Erythroblast (primary cell): ENCODE measurements around the gene XXYLT1.

Experiments used
- DNase-seq, 2 experiments: peaks; one replicate each; lab custom pipeline; 2025; lab: John Stamatoyannopoulos, UW
- GATA1 ChIP-seq: IDR thresholded peaks from 2 replicates; pipeline ENCODE4 v1.6.1; 2011; ENCODE audit warnings: low read depth, mild to moderate bottlenecking, control low read depth, low read length, moderate library complexity
- POLR2A ChIP-seq: IDR thresholded peaks from 2 replicates; pipeline ENCODE4 v1.6.1; 2011; ENCODE audit warnings: mild to moderate bottlenecking, low read length

XXYLT1 gene

DNA sequence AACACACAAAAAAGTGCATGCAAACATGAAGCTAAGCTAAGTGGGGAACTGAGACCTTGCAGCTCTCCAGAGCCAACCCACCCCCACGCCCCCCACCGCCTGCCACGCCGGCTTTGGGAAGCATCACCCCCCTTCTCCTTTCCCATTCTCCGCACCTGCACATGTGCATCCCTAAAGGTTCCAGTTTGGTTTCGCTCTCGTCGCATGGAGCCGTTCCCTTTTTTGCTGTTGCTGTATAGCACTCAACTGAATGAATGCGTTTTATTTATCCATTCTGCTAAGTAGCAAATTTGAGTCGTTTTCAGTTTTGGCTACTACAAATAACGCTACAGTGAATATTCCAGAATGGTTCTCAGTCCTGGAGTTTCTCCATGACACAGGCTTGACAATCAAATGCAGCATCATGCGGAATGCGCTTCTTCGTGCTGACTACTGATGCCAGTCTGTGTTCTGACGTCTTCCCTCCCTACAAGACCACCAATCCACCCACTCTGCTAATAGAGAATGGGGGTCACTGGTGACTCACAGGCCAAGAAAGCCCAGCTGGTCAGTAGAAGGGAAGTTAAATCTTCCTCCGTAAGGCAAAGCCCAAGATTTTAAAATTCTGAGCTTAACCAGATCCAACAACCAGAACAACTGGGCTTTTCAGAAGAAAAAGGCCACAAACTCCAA, 115.3 kb downstream of the XXYLT1 start:
- no peak for TF ChIP-seq POLR2A
- no peak for TF ChIP-seq GATA1
- DNase-seq, result no peak

DNA sequence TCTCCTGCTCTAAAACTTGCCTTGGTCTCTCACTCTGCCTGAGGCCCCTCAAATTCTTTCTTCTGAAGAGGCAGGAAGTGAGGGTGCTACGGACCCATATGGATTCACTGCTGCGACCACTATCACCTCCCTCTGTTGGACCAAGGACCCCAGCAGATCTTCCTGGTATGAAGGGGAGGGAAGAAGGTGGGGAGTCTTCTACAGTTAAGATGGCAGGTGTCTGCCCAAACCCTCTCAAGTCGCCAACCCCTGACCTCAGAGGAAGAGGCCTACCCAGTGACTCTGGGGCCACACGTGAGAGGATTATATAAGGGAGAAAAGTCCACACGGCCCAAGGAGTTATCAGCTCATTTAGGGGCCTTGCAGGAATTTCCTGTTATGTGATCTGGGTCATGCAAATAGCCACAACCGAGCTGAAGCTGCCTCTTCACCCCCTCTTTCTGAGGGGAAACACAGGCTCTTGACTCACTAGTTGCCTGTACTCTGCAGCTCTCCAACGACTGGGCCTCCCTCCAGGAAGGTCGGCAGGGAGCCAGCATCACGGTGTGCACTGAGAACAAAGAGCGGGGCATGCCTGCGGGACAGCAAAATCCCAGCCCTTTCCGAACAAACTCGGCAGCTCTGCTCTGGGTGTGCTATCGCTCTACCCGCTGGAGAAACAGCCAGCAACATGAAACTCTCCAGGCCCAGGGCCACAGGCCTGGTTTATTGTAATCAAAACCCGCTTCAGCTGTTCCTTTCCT, 116.0 kb downstream of the XXYLT1 start:
- no peak for TF ChIP-seq GATA1
- TF ChIP-seq POLR2A, result no peak
- peak; percentile 36 to 40 for DNase-seq

DNA sequence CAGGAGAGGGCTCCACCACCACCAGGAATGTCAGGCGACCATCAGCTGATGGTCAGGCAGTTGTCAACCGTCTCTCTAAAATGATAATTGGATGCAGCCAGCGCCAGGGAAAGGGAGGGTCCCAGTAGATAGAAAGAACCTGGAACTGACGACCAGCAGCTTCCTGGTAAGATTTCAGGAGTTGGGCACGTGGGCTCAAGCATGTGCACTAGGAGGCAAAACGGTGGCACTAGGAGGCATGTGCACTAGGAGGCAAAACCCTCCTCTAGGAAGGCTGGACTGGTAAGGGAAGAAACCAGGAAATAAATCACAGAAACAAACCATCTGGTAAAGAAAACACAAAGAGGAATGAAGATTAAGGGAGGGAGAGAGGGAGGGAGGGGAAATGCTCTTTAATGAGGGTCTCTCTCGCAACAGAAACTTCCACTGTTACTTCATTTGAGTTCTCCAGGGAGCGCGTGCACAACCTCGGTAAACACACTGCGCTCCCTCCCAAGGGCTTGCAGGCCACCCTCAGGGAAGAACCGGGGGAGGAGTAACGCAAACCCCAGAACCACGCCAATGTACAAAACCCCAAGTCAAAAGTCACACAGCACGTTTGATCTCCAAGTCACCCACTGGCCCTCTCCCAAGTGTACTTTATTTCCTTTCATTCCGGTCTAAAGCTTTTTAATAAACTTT, 116.7 kb downstream of the XXYLT1 start:
- DNase-seq, result no peak
- TF ChIP-seq GATA1, result no peak

DNA sequence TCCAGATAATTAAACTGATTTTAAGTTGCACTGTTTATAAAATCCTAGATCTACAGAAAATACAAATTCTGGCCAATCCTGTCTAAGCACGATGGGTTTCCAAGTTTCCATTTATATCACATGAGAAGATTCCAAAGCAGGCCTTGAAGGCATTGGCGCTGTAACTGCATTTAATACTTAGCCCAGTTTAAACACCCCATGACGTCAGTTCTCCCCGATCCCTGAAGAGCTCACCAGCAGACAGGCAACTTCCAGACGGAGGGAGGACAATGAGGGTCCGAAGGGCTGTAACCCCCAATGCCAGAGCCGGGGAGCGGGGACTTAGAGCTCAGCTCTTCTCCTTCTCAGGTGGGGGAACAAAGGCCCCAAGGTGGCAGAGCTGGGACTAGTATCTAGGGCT, 117.3 kb downstream of the XXYLT1 start:
- TF ChIP-seq GATA1, result no peak
- no peak for TF ChIP-seq POLR2A
- no peak for DNase-seq

DNA sequence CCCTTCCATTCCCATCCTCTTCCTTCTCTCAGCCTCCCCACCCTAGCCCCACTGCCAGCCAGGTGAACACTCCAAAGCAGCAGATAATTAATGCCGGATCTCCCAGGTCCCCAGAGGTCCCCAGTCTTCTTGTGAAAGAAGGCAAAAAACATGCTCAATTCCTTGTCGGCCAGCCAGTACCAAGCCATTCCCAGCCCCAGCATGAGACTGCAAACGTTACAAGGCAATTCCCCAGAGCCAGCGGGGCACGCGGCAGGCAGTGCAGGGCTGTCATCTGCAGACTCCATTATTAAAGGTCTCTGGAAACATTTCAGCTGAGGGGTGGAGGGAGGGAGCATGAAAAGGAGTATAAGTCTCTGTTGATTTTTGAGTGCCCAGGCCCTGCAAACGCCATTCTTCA, 117.8 kb downstream of the XXYLT1 start:
- DNase-seq, result no peak
- TF ChIP-seq POLR2A, result no peak
- TF ChIP-seq GATA1, result no peak

DNA sequence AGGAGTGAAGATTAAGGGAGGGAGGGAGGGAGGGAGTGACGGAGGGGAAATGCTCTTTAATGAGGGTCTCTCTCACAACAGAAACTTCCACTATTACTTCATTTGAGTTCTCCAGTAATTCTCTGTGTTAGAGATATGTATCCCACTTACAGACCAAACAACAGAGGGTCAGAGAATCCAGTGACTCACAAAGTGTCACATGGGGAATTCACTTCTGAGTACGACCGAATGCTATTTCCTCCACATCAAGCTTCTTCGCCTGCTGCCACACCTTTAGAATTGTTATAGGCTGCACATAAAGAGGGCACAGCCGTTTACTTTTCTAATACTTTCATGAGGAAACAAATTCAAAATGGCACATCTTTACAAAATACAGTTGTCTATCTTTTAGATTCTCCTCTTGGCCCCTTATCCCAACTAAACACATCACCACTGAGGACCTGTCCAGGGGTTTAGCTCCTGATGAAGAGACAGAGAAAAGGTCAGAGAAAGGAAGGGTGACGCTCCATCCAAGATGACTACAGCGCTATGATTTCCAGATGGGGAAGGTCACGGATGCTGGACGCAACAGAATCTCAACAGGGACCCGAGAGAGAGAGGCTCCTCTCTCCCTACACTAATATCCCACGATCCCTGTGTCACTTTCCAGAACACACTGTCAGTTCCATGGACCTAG, 119.0 kb downstream of the XXYLT1 start:
- no peak for DNase-seq
- no peak for TF ChIP-seq POLR2A
- no peak for TF ChIP-seq GATA1

DNA sequence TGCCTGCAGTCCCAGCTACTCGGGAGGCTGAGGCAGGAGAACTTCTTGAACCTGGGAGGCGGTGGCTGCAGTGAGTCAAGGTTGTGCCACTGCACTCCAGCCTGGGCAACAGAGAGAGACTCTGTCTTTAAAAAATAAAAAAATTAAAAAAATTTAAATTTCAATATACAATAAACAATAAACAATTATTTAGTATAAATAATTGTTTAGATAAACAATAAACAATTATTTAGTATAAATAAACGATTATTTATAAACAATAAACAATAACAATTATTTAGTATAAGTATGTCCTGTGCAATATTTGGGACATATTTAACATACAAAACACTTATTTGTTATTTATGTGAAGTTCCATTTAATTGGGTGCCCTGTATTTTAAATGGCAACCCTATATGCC, 119.6 kb downstream of the XXYLT1 start:
- DNase-seq, result no peak
- TF ChIP-seq POLR2A, result no peak
- TF ChIP-seq GATA1, result no peak

DNA sequence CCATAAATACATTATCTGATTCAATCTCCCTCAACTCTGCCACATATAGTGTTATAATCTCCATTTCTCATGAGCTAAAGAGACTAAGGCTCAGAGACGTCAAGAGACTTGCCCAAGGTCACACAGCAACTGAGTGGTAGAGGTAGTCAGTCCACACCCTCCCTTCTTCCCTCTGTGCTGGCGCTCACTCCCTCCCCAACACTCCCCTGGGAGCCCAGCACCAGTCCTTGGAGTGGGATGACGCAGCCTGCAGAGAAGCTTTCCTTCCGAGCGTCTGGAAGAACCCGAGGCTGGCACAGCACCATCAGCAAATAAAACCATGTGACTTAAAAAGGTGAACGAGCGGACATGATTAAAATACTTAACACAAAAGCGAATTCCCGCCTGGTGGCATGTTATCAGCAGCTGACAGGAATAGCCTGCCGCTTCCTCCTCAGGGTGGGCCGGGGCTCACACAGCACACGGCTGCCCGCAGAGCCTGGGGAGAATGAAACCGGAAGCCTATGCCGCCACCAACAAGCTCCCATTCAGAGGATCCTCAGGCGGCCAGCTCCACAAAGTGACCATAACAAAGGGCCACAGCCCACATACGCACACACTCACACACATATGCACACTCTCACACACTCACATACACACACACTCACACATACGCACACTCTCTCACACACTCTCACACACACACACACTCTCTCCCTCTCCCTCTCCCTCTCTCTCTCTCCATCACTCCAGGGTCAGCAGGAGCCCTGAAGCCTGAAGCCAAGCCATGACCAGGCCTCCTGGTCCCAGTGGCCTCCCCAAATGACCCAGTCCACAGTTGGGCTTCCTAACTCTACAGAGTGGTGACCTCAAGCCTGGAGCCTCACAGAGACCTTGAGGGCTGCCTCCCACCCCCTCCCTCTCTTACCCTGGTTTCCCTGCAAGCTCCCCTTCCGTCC, 120.5 kb downstream of the XXYLT1 start:
- peak; percentile 52 for TF ChIP-seq POLR2A
- no peak for TF ChIP-seq GATA1
- DNase-seq, result peak; percentile 78 to 86

DNA sequence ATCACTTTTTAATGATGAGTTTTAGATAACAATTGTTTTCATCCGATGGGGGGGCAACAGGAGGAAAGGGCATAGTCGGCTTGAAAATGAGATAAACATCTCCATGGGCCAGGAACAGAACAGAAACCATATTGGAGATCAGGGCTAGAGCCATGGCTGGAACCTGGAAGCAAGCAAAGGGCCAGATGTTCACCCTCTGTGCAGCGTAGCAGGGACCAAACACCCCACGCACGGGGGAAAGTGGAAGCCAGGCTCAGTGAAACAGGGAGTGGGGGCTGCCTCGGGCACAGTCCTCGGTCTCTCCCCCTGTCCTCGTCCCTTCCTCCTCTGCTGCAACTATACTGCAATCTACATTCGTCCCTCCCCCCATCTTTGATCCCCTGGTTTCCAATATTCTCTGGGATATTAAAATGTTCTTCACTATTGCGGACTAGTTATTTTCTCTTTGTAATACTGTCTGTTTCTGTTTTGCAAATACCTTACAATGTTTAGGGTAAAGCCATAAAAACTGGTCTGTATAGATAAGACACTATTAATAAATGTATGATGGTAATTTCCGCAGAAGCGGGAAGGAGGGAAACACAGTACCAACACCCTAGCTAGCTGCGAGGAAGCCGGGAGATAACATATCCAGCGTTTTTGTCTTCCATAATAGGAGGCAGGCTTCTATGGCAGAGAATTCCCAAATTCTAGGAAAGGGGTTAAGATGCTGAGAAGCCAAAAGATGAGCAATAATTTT, 121.5 kb downstream of the XXYLT1 start:
- peak; percentile 32 to 40 for DNase-seq
- TF ChIP-seq POLR2A (no peak), GATA1 (no peak)

DNA sequence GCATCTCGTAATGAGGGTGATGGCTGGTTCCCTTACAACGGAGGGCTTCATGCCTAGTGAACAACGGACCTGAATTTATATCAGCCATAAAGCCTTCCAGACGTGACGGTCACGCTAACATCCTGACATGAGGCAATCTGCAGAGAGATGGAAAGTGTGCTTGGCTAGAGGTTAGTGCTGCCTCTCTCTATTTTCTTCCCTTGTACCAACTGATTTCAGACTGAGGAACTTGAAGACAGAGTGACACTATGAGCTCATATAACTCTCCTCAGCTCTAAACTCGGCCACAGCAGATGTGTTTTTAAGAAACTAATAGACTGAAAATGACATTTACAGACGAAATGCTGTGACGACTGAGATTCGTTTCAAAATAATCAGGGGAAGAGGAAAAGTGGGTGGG, 122.4 kb downstream of the XXYLT1 start:
- DNase-seq, result peak; percentile 17 to 24
- TF ChIP-seq GATA1, result no peak
- no peak for TF ChIP-seq POLR2A

DNA sequence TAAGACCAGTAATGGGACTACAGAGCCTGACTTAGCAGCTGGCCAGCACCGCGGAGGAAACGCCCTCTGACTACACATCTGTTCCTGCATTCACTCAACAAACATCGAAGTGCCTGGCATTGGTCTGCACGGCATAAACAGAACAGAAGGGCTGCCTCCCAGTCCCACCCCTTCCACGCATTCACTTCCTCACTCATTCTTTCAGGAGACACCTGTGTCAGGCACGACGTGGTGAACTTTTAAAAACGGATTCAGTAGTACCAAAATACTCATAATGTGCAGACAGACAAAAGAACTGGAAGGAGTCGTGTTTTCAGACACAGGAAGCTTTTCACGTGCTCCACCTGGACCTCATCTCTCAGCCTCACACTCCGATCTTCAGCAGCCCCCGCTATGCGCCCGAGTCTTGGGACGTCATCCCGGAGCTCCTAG, 123.3 kb downstream of the XXYLT1 start:
- TF ChIP-seq POLR2A (no peak), GATA1 (no peak)
- DNase-seq, result peak; percentile 54 to 69

DNA sequence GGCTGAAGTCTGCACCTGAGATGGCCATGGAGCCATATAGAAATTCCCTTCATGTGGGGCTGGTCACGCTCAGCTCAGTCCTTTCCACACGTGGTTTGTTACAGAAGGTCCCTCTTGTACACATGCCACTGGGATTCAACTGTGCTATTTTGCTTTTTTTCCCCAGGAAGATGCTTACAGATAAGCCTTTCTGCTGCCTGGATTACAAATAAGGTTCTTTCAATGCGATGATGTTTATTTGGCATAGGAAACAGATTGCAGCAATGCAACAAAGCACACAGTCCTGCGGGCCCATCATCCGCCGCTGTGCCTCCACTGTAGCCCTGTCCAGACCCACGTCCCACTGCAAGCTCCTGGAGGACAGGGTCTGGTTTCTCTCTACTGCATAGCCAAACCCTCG, 124.8 kb downstream of the XXYLT1 start:
- TF ChIP-seq POLR2A, result no peak
- no peak for TF ChIP-seq GATA1
- no peak for DNase-seq
